AG09319 (cell line): ENCODE data around the gene TRAPPC10.

ENCODE experiments used
- DNase-seq: peaks from one replicate; pipeline ENCODE4 v3.0.0-alpha.2; 2010; ENCODE audit warnings: low read depth; ENCODE audit errors: extremely low read depth
- CTCF ChIP-seq: IDR thresholded peaks from 2 replicates; pipeline ENCODE4 v1.5.1; 2011; ENCODE audit warnings: low read depth, mild to moderate bottlenecking, inconsistent platforms, low read length, moderate library complexity

The TRAPPC10 gene

DNA sequence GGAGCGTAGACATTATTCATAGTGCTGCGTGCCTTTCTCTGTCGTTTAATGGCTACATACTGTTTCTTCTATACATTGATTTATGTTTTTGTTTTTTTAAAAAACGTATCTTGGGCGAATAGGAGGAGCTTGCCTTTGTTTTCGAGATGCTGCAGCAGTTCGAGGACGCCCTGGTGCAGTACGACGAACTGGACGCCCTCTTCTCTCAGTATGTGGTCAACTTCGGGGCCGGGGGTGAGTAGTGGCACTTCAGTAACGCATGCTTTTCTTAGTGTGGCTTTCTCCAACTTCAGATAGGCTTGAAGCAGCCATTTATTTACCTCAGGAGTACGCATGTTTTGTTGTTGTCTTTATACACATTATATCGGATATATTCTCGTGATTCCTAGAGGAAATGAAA lies 46.9 kb downstream of the TRAPPC10 start:
- no peak for DNase-seq
- TF ChIP-seq CTCF: no peak

DNA sequence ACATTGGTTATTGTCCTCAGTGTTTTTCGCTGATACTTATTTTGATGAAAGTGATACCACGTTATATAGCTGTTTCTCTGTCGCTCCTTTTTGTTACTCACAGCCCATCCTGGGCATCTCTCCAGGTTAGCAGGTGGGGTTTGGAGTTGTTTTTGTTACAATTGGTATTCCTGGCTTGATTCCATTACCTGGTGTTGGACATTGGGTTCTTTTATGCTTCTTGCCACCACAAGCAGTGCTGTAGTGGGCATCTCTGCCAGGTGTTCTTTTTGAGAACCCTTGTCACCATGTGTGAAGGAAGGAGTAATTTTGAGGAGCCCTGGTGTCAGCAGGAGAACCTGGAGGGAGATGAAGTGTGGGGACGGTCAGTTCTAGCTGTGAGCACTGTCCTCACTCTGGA lies 47.6 kb downstream of the TRAPPC10 start:
- no peak for DNase-seq
- no peak for TF ChIP-seq CTCF

- no peak for DNase-seq
- no peak for TF ChIP-seq CTCF
Observed at GRCh38 chr21:44062380-44062779, 50.3 kb downstream of the TRAPPC10 start.

GRCh38 chr21:44063151-44063912 lies 51.2 kb downstream of the TRAPPC10 start:
- no peak for TF ChIP-seq CTCF
- no peak for DNase-seq

DNA sequence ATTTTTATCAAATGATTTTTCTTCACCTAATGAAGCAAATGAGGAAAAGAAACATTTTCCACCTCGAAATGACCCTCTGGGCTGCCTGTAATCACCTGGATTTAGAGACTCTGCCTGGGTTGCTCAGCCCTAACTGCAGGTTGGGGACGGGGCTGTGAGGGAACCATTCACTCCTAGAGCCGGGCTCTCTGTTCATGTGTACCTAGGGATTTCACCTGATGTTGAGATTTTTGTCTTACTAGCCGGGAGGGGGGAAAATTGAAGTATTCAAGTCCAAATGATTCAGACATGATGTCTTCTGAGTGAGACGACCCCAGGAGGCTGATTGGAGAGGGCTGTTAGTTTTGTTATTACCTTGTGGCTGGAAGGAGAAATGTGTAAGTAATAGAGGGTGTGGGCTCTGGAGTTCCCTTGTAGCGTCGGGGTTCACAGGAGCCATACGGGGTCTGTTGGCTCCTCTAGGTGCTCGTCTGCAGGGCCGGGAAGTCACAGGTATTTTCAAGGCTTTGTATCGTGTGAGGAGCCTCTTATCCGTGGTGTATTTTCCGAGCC lies 52.8 kb downstream of the TRAPPC10 start:
- DNase-seq: no peak

DNA sequence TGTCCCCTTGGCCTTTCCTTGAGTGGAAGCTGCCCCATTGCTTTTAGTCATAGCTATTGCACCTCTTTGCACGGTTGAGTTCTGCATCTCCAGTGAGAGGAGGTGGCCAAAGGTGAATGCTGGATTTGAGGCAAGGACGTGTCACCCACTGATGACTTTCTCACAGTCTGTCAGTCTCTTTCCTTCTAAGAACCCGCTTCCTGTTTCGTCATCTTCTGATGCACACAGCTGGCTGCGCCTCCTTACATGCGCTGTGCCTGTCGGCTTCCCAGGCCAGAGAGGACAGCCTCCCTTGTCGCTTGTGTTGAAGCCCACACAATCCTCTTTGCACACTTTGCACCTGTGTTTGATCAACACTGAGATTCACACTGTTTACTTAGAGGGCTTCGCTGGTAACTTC lies 53.3 kb downstream of the TRAPPC10 start:
- DNase-seq: no peak
- no peak for TF ChIP-seq CTCF

More for the DNA sequence above, 52.8 kb downstream of the TRAPPC10 start:
- TF ChIP-seq CTCF: no peak

DNA sequence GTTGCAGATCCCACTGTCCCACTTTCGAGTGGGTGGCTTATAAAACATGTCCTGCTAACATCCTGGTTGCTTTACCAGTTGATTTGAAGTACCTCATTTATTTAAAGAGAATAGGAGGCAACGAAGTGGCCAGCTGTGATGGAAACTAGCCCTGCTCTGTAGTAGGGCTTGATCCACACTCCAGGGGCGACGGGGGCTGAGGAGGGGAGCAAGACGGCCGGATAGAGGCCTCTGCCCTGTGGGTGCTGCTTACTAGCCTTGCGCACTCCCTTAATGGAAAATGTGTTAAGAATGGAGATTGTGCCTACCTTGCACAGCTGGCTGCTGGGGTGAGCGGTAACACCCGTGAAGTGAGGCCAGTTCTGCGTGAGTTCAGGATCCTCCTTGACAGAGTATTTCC lies 54.0 kb downstream of the TRAPPC10 start:
- no peak for DNase-seq
- no peak for TF ChIP-seq CTCF
